Brain pericyte (primary cell): ENCODE measurements around the gene ADGRD1.
"Not testable (repeated sequence)": the region's sequence is repeated elsewhere in the genome, so short reads cannot be mapped to it uniquely, and the experiment has no call there.

Source experiments
- DNase-seq: peaks from one replicate; pipeline ENCODE4 v3.0.0-alpha.2; 2012; ENCODE audit warnings: low read depth, low spot score

The ADGRD1 gene

GRCh38 chr12:130937546-130937945, 16.2 kb upstream of the ADGRD1 start:
- DNase-seq: not testable (repeated sequence)

GRCh38 chr12:130938186-130938585, 15.5 kb upstream of the ADGRD1 start:
- no peak for DNase-seq

GRCh38 chr12:130944878-130945277, 8.8 kb upstream of the ADGRD1 start:
- DNase-seq: no peak

- DNase-seq: no peak
These were observed 7.8 kb upstream of the ADGRD1 start for GRCh38 chr12:130945786-130946492.

- DNase-seq: no peak
These were observed 6.6 kb upstream of the ADGRD1 start for GRCh38 chr12:130947028-130947613.

GRCh38 chr12:130948136-130948535, 5.6 kb upstream of the ADGRD1 start:
- DNase-seq: no peak

GRCh38 chr12:130948751-130949150, 5.0 kb upstream of the ADGRD1 start:
- no peak for DNase-seq

- DNase-seq: no peak
These were observed 3.9 kb upstream of the ADGRD1 start for GRCh38 chr12:130949806-130950205.

GRCh38 chr12:130951636-130952035, 2.1 kb upstream of the ADGRD1 start:
- no peak for DNase-seq

- DNase-seq: no peak
These were observed 1.3 kb upstream of the ADGRD1 start for GRCh38 chr12:130952171-130952954.

GRCh38 chr12:130954544-130954831, 781 bp downstream of the ADGRD1 start:
- DNase-seq: no peak

- DNase-seq: no peak
These were observed 1.6 kb downstream of the ADGRD1 start for GRCh38 chr12:130955238-130955816.

GRCh38 chr12:130956009-130956408, 2.3 kb downstream of the ADGRD1 start:
- DNase-seq: no peak

GRCh38 chr12:130956456-130957303, 3.0 kb downstream of the ADGRD1 start:
- DNase-seq: no peak

GRCh38 chr12:130957304-130957621, 3.6 kb downstream of the ADGRD1 start:
- DNase-seq: no peak

- DNase-seq: no peak
These were observed 4.9 kb downstream of the ADGRD1 start for GRCh38 chr12:130958557-130959140.

GRCh38 chr12:130959632-130960031, 5.9 kb downstream of the ADGRD1 start:
- no peak for DNase-seq

- no peak for DNase-seq
These were observed 6.4 kb downstream of the ADGRD1 start for GRCh38 chr12:130960058-130960457.

- DNase-seq: no peak
These were observed 7.1 kb downstream of the ADGRD1 start for GRCh38 chr12:130960787-130961186.

- no peak for DNase-seq
These were observed 8.3 kb downstream of the ADGRD1 start for GRCh38 chr12:130961921-130962451.

GRCh38 chr12:130965214-130965613, 11.5 kb downstream of the ADGRD1 start:
- no peak for DNase-seq
